Uterus (tissue), 2 donors: Measurements from ENCODE around the gene BMPR2.

Source experiments
- CTCF ChIP-seq, 4 experiments: fragments of 200-600 bp in 2 of 4; fragments of 450-650 bp in 2 of 4; sonication (generic) in 2 of 4; IDR thresholded peaks; one replicate each; pipeline ENCODE4 v1.5.1; 2016 to 2019; ENCODE audit warnings: antibody characterized with exemption in 4 of 4, mild to moderate bottlenecking in 2 of 4, moderate library complexity in 1 of 4
- POLR2A ChIP-seq, 2 donors: fragments of 450-650 bp; IDR thresholded peaks; one replicate each; pipeline ENCODE4 v1.6.1; 2016; ENCODE audit warnings: antibody characterized with exemption in 2 of 2, mild to moderate bottlenecking in 1 of 2, moderate library complexity in 1 of 2

- TF ChIP-seq POLR2A (IDR thresholded peaks at IDR 0.05) (no peak), CTCF (IDR thresholded peaks at IDR 0.05) (no peak)
Measured at GRCh38 chr2:202510911-202511310, 134.8 kb downstream of the BMPR2 start.
